ENCODE results near the gene CPHXL.

- TF ChIP-seq CTCF (conservative IDR thresholded peaks at IDR 0.05; ENCODE audit: low read depth, low read length) (no peak), RAD21 (IDR thresholded peaks at IDR 0.05; ENCODE audit: low read length) (no peak), MXI1 (IDR thresholded peaks at IDR 0.05; ENCODE audit: borderline replicate concordance, low read depth, low read length) (no peak), FOS (IDR thresholded peaks at IDR 0.05; ENCODE audit: low read depth, low read length) (no peak), CEBPB (IDR thresholded peaks at IDR 0.05; ENCODE audit: low read depth, low read length) (no peak), POLR2A (IDR thresholded peaks at IDR 0.05; ENCODE audit: low read depth, low read length) (no peak), MAFK (IDR thresholded peaks at IDR 0.05; ENCODE audit: low read depth, low read length) (no peak), ELK1 (IDR thresholded peaks at IDR 0.05; ENCODE audit: borderline replicate concordance, low read depth, low read length) (no peak), BHLHE40 (IDR thresholded peaks at IDR 0.05; ENCODE audit: low read depth, low read length) (no peak), SMC3 (IDR thresholded peaks at IDR 0.05; ENCODE audit: low read depth, low read length) (no peak), USF2 (IDR thresholded peaks at IDR 0.05; ENCODE audit: low read depth, low read length) (no peak), MAZ (IDR thresholded peaks at IDR 0.05; ENCODE audit: borderline replicate concordance, low read depth, low read length) (no peak)
Measured at GRCh38 chr16:75667503-75667902, 58.8 kb downstream of the CPHXL start.

All from IMR-90 (cell line).